C4-2B (cell line): ENCODE results near the gene ADCY2.

Source experiments
- H3K27ac ChIP-seq: fragments of 450-650 bp; 2 replicates; pipeline ENCODE4 v1.5.1; 2017
- ZFX ChIP-seq: fragments of 450-650 bp; IDR thresholded peaks from 2 replicates; pipeline ENCODE4 v1.6.1; 2017
- TF ChIP-seq, protein P1 (sequence below): fragments of 450-650 bp; conservative IDR thresholded peaks from 2 replicates; pipeline ENCODE4 v1.5.1; 2017; ENCODE audit warnings: mild to moderate bottlenecking

The ADCY2 gene

DNA sequence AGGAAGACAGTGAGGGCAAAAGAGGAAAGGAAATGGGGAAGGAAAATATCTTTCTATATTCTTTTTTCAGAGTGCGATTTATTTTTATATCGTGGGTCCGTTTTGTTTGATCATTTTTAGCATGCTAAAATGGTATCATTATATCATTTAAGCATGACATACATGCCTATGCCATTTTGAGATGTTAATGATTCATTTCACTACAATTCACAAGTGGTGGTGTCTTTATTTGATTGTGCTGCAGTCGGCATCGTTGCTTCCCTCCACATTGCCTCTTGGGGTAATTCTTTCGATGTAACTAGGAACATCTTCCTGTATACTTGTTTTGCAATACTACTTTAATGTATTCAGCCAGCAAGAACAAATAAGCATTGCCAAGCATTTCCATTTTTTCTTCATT lies 309.8 kb downstream of the ADCY2 start:
- H3K27ac ChIP-seq, result no peak overlapping the region
- TF ChIP-seq ZFX, result no peak
- TF ChIP-seq, protein P1, sequence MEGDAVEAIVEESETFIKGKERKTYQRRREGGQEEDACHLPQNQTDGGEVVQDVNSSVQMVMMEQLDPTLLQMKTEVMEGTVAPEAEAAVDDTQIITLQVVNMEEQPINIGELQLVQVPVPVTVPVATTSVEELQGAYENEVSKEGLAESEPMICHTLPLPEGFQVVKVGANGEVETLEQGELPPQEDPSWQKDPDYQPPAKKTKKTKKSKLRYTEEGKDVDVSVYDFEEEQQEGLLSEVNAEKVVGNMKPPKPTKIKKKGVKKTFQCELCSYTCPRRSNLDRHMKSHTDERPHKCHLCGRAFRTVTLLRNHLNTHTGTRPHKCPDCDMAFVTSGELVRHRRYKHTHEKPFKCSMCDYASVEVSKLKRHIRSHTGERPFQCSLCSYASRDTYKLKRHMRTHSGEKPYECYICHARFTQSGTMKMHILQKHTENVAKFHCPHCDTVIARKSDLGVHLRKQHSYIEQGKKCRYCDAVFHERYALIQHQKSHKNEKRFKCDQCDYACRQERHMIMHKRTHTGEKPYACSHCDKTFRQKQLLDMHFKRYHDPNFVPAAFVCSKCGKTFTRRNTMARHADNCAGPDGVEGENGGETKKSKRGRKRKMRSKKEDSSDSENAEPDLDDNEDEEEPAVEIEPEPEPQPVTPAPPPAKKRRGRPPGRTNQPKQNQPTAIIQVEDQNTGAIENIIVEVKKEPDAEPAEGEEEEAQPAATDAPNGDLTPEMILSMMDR, result no peak

DNA sequence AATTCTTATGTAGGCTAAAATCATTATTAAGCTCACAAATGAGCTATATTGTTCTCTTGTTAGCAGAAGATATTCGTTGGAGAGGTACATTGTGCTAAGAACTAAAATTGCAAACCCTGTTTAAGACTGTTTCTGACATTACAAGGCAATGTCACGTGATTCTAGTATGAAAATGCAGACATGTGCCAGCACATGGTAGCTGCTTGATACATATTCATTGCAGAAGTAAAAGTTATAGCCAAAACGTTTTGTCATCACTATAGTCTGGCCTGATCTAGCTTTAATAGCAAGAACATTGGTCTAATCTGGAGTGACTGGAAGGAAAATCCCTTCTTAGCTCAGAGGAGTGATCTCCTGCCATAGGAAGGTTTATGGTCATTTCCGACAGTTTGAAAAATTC lies 310.3 kb downstream of the ADCY2 start:
- TF ChIP-seq, protein P1, result no peak
- H3K27ac ChIP-seq, result no peak overlapping the region

DNA sequence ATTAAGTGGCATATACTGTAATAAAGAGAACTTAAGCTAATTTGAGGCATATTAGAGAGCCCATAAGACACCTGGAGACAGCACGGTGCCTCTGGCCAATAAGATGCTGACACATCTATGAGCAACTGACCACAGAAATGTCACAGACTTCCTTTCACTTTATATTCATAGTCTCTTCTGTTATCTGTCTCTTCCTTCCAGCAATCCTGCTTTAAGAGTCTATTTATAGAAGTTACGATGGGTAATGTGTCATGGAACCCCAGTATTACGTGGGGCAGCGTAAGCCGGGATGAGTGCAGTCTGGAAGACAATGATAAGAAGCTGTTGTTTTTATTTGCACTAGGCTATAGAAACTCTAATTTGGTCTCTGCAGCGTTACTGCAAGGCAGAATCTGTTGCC lies 318.2 kb downstream of the ADCY2 start:
- TF ChIP-seq, protein P1, result no peak
- TF ChIP-seq ZFX, result no peak
- no peak overlapping the region for H3K27ac ChIP-seq

DNA sequence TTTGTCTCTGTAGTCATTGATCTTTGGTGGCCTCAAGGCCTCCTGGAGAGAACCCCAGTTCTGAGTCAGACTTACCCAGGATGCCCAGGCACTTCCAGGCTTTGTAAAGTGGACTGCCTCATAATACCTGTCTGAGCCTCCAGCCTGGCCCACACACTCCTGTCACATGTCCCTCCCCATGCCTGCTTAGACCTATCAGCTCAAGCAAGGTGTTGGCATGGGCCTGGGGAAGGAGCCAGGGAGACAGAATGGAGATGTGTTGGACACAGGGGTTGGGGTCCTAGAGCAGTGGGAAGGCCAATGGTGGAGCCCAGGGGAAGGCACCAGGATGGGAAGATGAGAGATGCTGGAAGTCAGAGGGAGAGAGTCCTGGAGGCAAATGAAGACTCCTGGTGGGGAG lies 318.8 kb downstream of the ADCY2 start:
- no peak for TF ChIP-seq ZFX
- TF ChIP-seq, protein P1, result no peak
- H3K27ac ChIP-seq, result no peak overlapping the region

DNA sequence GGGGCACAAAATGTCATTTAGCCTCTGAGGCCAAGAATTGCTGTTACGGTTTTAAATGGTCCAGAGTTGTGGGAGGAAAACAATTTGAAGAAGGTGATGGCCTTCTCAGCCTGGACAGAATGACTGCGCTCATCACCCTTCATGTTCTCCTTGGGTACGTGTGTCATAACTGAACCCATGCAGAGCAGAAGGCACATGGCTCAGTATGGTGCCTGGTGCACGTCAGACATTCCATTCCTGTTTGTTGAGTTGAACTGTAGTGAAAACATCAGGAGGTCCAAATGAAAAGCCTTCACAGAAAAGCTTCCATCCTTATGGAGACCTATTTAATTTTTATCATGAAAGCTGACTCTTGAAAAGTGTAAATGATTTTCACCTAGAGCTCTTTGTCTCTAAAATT lies 321.8 kb downstream of the ADCY2 start:
- TF ChIP-seq, protein P1, result no peak
- TF ChIP-seq ZFX, result no peak
- H3K27ac ChIP-seq, result no peak overlapping the region

DNA sequence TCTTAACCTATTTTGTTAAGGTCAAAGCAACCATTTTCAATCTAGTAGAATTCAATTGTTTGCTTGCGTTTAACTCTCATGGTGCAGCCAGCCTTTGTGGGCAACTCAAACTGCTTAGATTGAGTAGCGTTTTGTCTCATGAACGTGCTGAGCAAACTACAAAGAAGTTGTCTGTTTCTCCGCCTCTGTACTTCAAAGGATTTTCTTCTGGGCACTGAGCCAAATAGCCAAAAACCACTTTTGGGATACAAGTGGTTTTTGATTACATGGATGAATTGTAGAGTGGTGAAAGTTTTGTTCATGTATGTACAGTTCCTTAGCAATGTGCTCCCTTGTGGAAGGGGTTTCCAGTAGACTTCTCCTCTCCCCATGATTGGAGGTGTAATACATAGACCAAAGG lies 332.1 kb downstream of the ADCY2 start:
- TF ChIP-seq ZFX, result no peak
- TF ChIP-seq, protein P1, result no peak
- H3K27ac ChIP-seq, result no peak overlapping the region

DNA sequence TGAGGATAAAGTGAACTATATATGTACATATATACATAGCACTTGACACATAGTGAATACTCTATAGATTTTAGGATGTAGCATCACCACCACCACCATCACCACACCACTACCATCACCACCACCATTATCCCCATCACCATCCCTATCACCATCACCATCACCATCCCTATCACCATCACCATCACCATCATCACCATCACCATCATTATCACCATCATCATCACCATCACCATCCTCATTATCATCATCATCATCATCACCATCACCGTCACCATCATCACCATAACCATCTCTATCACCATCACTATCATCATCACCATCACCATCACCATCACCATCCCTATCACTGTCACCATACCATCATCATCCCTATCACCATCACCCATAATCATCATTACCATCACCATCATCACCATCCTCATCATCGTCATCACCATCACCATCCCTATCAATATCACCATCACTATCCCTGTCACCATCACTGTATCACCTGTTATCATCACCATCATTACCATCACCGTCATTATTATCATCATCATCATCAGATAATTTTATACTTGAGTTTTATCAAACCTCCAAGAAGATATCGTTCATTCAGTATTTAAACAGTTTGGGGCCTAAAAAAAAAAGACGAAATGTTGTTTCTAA lies 345.6 kb downstream of the ADCY2 start:
- no peak overlapping the region for H3K27ac ChIP-seq
- TF ChIP-seq ZFX, result no peak
- TF ChIP-seq, protein P1, result no peak
